Measurements from ENCODE around the gene ATXN1. TPM values are rescaled to one million over a fixed set of nuclear protein-coding genes. Genes with fewer than 3 reads are reported as not detected.
A peak's percentile ranks its signal among the peaks of the same experiment; 100 is the strongest.
"Not testable (repeated sequence)": the region's sequence is repeated elsewhere in the genome, so short reads cannot be mapped to it uniquely, and the experiment has no call there.

ATXN1 gene
- polyA plus RNA-seq, 12 donors = 13.3 to 51.7 (median 17.6) TPM

DNA sequence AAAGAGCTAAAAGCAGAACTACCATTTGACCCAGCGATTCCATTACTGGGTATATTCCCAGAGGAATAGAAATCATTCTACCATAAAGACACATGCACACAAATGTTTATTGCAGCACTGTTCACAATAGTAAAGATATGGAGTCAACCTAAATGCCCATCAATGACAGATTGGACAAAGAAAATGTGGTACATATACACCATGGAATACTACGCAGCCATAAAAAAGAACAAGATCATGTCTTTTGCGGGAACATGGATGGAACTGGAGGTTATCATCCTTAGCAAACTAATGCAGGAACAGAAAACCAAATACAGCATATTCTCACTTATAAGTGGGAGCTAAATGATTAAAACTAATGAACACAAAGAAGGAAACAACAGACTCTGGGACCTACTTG is 23.7 kb upstream of the ATXN1 start:
- DNase-seq = not testable (repeated sequence)

DNA sequence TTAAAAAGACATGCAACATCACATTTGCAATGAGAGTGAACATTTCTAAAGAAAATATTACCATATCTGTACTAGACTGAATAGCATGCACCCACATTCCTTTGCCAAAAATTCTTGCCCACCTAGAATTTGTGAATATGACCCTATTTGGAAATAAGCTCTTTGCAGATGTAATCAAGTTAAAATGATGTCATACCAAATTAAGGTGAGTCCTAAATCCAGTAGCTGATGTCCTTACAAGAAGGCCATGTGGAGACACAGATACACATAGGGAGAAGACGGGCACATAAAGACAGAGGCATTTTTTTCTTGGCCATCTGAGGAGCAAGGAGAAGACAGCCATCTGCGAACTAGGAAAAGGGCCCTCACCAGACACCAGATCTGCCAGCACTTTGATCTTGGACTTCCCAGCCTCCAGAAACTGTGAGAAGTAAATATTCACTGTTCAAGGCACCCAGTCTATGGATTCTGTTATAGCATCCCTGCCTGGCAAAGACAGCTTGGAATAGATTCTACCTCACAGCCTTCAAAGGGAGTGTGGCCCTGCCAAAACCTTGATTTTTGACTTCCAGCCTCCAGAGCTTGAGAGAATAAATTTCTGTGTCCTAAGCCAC is 22.8 kb upstream of the ATXN1 start:
- no peak for DNase-seq

DNA sequence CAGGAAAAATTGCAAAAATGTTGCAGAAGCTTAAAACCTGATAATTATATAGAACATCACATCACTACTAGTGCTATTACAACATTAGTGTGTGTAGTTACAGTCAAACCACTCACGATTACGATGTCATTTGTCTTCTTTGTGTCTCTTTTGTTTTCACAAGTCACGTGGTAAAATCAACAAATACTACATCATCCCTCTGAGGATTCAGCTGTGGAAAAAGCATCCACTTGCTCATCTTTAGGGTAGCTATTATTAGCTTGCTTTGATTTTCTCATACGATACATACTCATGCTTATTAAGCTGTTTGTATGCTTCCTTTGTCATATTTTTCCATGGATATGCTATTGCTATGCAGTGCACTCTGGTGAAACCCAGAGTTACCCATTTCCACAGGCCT is 22.2 kb upstream of the ATXN1 start:
- no peak for DNase-seq

DNA sequence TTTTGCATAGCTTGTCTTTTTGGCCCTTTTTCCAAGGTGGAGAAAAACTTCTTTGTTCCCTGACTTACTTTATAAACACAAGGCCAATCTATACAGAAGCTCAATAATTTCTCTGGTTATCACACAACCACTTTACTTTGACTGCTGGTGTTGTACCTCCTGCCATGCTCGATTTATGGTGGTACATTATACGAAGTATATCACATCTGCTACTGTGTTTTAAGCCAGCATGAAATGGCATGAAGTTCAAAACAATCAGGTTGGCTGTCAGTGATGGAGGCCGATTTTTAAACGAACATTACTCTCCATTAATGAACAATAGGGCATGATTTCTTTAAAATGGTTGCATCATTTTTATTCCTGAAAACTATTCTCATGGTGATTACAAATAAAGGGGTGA is 21.0 kb upstream of the ATXN1 start:
- no peak for DNase-seq

DNA sequence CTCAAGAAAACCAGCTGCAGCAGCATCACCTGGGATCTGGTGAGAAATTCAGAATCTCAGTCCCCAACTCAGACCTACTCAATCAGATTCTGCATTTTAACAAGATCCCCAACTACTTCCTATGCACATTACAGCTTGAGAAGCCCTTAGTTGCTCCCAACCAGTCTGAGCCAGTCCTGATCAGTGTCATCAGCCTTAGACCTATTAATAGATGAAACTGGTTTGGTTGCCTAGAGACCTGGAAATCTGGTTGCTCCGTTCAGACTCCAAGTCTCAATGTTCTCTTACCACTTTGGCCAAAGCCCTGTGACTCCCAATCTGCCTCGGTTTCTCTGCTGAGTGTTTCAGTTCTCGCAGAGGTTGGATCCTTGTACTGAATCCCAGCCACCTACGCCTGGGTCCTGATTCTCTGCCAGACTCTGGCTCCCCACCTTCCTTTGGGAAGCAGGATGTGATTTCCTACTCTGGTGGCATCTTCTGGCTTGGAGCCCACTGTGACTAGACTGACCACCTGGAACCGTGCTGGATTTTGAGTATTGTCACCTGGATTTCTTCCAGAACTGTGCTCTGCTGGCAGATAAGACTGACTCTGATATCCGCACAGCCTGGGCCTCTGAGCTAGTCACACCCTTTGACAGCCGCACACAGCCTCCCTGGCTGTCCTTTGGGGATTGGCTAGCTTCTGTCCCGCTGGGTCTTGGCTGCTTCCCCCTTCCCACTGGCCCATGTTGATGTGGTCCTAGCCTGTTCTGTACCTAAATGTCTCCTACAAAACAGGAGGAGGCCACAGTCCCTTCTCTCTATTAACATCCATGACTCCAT is 20.3 kb upstream of the ATXN1 start:
- DNase-seq = no peak

GRCh38 chr6:16778521-16778920 is 17.3 kb upstream of the ATXN1 start:
- no peak for DNase-seq

DNA sequence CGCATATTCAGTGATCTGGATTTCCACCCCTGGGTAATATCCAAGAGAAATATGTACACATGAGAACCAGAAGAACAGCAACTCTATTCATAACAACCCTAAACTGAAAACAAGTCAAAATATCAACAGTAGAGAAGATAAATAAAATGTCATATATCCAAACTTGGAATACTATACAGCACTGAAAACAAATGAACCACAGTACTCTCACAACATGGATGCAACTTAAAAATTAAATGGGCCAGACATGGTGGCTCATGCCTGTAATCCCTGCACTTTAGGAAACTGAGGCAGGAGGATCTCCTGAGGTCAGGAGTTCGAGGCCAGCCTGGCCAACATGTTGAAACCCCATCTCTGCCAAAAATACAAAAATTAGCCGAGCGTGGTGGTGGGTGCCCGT is 16.5 kb upstream of the ATXN1 start:
- no peak for DNase-seq

DNA sequence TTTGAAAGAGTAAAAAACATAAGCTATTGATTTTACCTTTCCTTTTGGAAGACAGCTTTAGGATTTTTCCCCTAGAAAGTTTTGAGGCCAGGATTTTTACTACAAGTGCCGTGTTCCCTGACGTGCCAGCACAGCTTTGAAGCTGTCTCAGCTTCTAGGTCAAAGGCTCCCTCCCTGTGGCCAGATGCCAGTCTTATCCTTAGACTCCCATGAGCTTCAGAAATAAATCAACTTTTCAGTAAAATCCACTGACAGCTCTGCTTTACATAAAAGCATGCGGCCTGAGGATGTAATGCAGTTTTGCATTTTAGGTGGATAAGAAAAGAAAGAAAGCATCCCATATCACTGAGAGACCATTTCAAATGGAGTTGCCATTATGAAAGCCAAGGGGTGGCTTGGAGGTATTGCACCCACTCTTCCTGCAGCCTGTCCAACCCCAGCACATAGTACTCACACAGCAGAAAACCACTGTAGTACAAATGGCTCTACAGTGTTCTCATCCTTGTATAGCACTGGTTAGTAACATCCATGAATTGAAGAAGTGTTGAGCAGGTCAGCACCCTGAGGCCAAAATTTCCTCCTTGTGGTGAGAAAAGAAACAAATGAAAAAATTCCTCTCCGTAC is 15.2 kb upstream of the ATXN1 start:
- no peak for DNase-seq

GRCh38 chr6:16774437-16774836 is 13.2 kb upstream of the ATXN1 start:
- no peak for DNase-seq

DNA sequence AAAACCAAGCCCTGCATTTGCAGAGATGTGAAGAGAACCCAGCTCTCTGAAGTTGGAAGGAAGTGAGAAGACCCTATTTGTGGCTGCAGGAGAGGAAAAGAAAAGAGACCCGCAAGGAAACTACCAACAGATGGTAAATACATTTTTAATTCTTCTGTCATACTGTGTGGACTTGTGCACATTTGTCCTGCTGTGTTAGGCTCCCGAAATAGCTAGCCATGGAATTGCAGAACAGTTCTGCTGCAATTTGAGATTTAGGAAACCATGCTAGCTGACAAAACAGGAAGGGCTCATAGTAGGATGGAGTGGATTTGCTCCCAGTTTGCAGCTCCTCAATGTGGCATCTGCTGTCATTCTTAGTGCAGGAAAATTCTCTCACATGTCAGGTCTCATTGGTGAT is 12.1 kb upstream of the ATXN1 start:
- no peak for DNase-seq

DNA sequence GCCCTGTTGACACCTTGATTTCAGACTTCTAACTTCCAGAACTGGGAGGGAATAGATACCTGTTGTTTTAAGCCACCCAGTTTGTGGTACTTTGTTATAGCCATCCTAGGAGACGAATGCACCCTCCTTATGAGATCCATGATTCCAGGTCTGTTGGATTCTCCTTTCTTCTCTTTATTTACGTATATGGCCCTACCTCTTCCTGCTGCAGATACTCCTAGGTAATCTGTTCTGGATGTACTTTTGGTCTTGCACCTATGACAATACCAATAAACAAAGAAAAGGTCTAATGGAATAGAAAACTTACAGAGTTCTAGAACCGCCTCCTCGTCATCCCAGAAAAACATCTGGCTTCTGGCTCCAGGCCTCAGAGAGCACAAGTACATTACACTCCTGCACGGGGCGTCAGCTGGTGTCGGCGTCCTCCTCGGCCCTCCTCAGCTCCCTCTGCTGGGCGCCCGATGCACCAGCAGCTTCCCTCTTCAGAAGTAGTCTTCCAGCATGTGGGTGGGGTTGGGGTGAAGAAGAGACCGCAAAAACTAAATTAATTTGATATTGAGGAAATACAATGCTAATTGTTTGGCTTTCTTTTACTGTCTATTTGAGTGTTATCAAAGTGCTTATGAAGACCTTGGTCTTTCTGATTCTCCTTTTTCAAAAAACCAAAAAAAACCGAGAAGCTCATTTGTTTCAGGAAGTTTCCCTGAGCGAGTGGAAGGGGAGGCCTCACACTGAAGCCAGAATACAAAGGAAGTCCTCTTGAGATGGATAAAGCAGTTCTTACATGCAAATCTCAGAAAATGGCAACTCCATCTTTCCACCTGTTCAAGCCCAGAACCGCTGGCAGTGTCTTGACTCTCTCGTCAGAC is 9.7 kb upstream of the ATXN1 start:
- DNase-seq = peak; percentile 54

DNA sequence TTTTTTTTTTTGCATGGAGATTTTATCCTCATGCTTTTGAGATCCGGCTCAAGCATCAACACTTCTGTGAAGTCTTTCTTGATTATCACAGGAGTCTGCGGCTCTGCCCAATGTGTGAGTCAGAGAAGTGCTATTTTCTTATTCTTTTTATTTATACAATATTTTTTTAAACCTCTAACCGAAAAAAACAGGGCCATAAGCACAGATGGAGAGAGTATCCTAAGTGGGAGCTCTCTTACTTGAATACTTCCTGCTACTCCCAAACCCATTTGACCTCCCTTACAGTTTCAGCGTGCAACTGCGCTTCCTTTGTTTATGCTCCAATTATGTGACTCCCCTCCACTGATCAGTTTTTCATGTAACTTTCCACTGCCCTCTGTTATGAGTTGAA is 8.7 kb upstream of the ATXN1 start:
- DNase-seq = no peak

GRCh38 chr6:16769131-16769985 is 8.1 kb upstream of the ATXN1 start:
- DNase-seq = no peak

DNA sequence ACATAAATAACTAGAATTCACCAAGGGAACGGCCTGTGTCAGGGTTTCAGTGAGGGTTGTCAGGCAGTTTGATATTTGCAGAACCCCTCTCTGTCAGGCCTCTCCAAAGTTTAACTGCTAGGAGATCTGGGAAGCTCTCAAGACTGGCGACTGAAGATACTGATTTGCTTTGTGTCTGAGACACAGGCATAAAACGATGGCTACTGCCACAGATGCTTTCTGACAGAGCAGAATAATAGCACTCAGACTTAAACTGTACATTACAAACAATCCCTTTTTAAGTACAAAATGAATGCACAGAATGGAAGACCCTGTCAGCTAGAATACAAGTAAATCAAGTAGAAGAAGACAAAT is 7.2 kb upstream of the ATXN1 start:
- no peak for DNase-seq

DNA sequence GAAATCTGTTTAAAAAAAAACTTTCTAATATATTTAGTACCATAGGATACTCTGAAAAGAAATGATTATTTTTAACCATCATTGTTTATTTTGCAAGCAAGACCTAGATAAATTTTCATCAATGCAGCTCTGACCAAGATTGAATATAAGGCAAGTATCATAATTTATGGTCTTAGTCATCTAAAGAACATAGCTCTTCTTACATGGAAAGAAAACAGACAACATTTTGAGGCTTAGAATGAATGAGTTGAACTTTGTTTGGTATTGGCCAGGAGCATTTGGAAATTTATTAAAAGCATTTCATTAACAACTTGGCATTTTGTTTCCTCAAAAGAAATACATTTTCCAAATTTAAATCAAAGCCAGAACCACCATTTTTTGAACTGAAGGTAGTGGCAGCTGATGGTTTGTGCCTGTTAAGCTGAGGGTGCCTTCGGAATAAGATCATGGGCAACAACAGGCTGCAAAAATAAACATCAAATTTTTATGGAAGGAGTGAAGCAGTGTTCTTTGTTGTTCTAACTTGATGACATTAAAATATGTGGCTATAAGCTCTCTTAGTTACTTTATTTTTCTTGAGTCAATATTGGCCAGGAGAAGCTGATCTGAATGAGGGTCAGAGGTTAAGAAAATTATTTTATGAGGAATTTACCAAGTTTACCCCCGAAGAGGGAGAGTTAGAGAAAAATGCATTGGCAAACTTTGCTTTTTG is 6.7 kb upstream of the ATXN1 start:
- DNase-seq = no peak

DNA sequence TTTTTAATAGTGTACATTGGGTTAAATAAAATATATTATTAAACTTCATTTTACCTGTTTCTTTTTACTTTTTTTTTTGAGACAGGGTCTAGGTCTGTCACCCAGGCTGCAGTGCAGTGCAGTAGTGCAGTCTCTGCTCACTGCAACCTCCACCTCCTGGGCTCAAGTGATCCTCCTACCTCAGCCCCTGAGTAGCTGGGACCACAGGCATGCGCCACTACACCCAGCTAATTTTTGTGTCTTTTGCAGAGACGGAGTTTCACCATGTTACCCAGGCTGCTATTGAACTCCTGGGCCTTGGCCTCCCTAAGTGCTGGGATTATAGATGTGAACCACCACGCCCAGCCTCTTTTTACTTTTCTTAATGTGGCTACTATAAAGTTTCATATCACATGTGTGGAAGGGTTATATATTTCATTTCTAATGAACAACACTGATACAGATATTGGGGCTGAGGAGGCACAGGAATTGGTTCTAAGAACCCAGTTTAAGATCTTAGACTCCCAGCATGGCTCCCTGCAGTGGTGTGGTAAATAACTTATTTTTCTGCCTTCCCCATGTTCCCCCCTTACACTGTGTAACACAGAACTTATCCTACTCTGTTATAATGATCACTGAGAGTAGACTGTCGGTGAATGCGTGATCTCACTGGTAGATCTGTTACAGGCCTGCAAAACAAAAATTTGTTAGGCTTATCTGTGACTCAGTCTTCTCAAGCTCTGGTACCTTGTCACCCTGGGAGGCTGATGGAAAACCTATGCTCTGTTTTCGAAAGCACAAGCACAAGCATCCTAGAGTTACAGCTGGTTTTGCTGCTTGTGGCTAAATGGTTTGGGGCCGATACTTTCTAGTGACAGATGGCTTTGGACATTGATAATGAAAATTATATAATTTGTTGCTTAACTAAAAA is 5.8 kb upstream of the ATXN1 start:
- DNase-seq = no peak

DNA sequence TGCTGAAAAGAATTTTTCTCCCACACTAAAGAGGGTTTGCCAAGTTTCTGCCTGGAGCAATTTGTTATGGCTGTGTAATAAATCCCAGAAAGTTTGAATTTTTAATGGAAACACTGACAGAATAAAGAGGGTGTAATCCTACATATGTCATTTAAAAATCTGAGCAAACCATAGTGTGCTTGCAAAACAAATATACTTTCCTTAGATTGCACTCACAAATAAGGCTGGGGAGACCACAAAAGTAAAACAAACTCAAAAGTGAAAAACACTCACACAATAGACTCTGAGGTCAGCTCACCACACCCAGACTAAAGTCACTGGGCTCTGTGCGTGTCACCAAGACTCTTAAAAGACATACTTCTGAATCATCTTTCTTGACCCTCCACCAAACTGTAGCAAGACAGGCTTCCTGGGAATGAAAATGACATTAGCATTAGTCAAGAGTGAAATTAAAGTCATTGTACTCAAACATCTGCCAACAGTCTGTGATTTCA is 4.8 kb upstream of the ATXN1 start:
- no peak for DNase-seq

DNA sequence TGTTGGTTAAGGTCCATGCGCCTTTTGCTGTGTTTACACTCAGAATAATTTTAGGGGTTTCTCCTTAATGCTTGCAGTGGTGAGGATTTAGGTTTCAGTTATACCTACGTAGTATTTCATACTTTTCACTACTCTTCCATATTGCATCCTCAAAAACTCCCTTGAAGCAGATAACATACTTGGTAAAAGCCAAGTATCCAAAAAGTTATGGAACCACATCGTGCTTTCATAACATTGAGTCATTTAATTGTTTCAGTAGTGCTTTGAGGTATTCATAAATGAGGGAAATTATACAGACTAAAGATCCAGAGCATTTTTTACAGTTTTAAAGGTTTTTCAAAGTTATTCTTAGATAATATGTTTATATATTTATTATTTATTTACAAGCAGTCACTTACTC is 4.0 kb upstream of the ATXN1 start:
- no peak for DNase-seq

DNA sequence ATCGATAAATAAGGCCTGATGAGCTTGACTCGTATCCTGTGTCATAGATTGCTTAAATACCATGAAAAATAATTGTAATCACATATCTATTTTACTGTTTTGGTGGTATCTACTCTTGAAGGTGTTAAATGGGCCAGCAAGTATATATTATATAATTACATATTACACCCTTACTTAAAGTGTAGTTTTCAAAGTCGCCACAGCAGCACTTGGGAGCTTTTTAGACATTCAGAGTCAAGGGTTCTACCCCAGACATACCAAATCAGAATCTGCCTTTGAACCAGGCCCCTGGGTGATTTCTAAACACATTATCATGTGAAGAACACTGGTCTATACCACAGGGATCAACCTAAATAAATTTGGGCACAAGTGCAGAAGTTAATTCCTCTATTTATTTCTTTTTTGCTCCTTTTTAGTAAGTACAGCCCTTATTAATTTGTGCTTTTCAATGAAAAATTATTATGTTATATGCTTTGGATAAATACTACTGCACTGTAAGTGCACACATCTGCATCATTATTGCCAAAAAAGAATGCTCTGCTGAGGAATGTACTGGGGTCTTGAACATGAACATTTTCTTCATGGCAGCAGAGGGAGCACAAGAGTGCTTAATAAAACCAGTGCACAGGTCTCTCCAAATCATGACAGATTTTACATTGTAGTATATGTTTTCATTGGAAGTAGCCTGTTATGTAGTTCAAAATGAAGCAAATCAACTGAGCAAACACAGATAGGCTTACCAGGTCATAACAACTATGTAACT is 3.1 kb upstream of the ATXN1 start:
- DNase-seq = no peak
